HL-60 (cell line): ENCODE data around the gene HYOU1.

ENCODE experiments used
- DNase-seq, 2 experiments: peaks; one replicate each; pipeline ENCODE4 v3.0.0-alpha.2; 2010 to 2020; ENCODE audit warnings: low read depth in 1 of 2, low spot score in 1 of 2
- H3K27ac ChIP-seq: fragments of 250-450 bp; sonication (Bioruptor Pico); replicated peaks from 2 replicates; pipeline ENCODE4 v1.5.1; 2020; ENCODE audit warnings: mild to moderate bottlenecking, moderate library complexity
- H3K27me3 ChIP-seq: fragments of 250-450 bp; sonication (Bioruptor Pico); 2 replicates; pipeline ENCODE4 v1.5.1; 2021; ENCODE audit warnings: mild to moderate bottlenecking, moderate library complexity; ENCODE audit not compliant: insufficient read depth, poor library complexity, severe bottlenecking
- H3K4me3 ChIP-seq: replicated peaks from 2 replicates; pipeline ENCODE4 v1.5.1; 2011; ENCODE audit warnings: mild to moderate bottlenecking, control low read depth, low read length; ENCODE audit not compliant: insufficient read depth
- CTCF ChIP-seq: IDR thresholded peaks from one replicate; pipeline ENCODE4 v1.5.1; 2011; ENCODE audit warnings: low read length, control low read depth, inconsistent platforms; ENCODE audit not compliant: insufficient read depth
- GABPA ChIP-seq: IDR thresholded peaks from 2 replicates; pipeline ENCODE4 v1.6.1; 2012; ENCODE audit warnings: low read depth
- POLR2AphosphoS5 ChIP-seq: IDR thresholded peaks from 2 replicates; pipeline ENCODE4 v1.6.1; 2012; ENCODE audit warnings: low read depth
- REST ChIP-seq: IDR thresholded peaks from 2 replicates; pipeline ENCODE4 v1.6.1; 2012; ENCODE audit warnings: low read depth; ENCODE audit not compliant: insufficient replicate concordance
- SPI1 ChIP-seq: IDR thresholded peaks from 2 replicates; pipeline ENCODE4 v1.6.1; 2012; ENCODE audit warnings: low read depth, mild to moderate bottlenecking, borderline replicate concordance

Gene HYOU1

GRCh38 chr11:119049081-119049480, 7.9 kb downstream of the HYOU1 start:
- H3K27ac ChIP-seq: no peak overlapping the region
- no peak overlapping the region for H3K4me3 ChIP-seq
- no peaks in the 10 kb centered on the region for H3K27me3 ChIP-seq
- TF ChIP-seq POLR2AphosphoS5 (no peak), GABPA (no peak), CTCF (no peak), SPI1 (no peak), REST (no peak)
- no peak for DNase-seq

DNA sequence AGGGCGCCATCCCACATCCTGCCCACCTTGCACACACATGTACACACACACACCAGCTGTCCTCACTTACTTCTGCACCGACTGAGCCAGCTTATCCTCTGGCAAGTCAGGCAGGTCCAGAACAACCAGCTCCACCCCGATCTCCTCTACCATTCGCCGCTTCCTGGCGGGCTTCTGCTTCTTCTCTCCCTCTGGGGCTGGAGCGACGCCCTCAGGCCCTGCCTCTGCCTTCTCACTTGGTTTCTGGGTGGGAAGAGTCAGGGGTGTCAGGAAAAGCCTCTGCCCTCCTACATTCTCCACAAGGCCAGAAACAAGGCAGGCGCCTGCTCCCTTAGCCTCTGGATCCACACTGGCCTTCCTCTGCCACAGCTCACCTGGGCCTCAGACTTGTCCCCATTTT, 8.4 kb downstream of the HYOU1 start:
- TF ChIP-seq CTCF: no peak
- no peak for TF ChIP-seq REST
- no peak for TF ChIP-seq GABPA
- no peak for TF ChIP-seq SPI1
- TF ChIP-seq POLR2AphosphoS5: no peak

DNA sequence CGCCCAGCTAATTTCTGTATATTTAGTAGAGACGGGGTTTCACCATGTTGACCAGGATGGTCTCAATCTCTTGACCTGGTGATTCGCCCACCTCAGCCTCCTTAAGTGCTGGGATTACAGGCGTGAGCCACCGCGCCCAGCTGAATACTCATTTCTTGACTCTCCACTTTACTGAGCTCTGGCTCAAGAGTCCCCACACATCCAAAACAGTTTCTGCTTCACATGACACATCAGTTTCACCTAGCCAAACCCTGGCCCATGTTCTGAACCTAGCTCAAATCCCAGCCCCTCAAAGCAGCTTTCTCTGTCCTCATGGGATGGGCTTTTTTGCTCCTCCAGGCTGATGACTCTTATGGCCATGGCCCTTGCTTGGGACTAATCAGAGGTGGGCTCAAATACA, 9.8 kb downstream of the HYOU1 start:
- Histone ChIP-seq H3K27ac (no peak overlapping the region), H3K27me3 (no peaks in the 10 kb centered on the region), H3K4me3 (no peak overlapping the region)
- no peak for TF ChIP-seq POLR2AphosphoS5
- TF ChIP-seq GABPA: no peak
- TF ChIP-seq SPI1: no peak
- TF ChIP-seq REST: no peak
- TF ChIP-seq CTCF: no peak
- DNase-seq: no peak

More for the DNA sequence above, 8.4 kb downstream of the HYOU1 start:
- Histone ChIP-seq H3K27me3 (no peaks in the 10 kb centered on the region), H3K4me3 (no peak overlapping the region), H3K27ac (no peak overlapping the region)
- DNase-seq: no peak
